ENCODE results near the gene PNMT.

DNA sequence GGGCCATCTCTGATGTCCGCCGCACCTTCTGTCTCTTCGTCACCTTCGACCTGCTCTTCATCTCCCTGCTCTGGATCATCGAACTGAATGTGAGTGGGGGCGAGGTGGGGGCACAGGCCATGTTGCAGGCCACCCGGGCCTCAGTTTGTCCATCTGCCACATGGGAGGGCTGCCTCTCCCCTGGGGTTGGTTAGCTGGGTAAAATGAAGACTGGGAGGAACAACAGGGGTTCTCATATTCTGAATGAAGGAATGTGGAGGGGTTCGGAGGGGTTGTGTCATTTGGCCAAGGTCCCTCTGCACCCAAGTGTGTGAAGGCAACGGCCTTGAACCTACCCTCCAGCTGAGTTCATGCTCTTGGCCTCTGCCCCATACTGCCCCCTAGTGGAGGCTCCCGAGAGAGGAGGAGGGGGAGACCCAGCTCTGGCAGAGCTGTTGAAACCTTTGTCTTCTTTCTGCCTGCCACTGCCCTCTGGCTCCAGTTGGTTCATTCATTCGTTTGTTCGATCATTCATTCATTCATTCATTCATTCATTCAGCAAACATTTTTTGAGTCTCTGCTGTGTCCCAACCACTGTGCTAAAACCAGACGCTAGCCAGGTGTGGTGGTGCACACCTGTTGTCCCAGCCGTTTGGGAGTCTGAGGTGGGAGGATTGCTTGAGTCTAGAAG lies 14.5 kb upstream of the PNMT start:
- TF ChIP-seq, protein P1, sequence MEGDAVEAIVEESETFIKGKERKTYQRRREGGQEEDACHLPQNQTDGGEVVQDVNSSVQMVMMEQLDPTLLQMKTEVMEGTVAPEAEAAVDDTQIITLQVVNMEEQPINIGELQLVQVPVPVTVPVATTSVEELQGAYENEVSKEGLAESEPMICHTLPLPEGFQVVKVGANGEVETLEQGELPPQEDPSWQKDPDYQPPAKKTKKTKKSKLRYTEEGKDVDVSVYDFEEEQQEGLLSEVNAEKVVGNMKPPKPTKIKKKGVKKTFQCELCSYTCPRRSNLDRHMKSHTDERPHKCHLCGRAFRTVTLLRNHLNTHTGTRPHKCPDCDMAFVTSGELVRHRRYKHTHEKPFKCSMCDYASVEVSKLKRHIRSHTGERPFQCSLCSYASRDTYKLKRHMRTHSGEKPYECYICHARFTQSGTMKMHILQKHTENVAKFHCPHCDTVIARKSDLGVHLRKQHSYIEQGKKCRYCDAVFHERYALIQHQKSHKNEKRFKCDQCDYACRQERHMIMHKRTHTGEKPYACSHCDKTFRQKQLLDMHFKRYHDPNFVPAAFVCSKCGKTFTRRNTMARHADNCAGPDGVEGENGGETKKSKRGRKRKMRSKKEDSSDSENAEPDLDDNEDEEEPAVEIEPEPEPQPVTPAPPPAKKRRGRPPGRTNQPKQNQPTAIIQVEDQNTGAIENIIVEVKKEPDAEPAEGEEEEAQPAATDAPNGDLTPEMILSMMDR (conservative IDR thresholded peaks at IDR 0.05): peak; percentile 96
- no peak for TF ChIP-seq ZFX (IDR thresholded peaks at IDR 0.05)
